Sigmoid colon (tissue), 4 donors: ENCODE data around the gene BHLHE23.

ENCODE experiments used
- CTCF ChIP-seq, 4 experiments: fragments of 450-650 bp in 3 of 4; fragments of 200-600 bp in 1 of 4; IDR thresholded peaks; one replicate each; pipeline ENCODE4 v1.5.1; 2016 to 2019; ENCODE audit warnings: antibody characterized with exemption in 4 of 4, mild to moderate bottlenecking in 3 of 4, moderate library complexity in 2 of 4
- EP300 ChIP-seq, 4 donors: sonication (generic); formaldehyde crosslinking; IDR thresholded peaks; one replicate each; pipeline ENCODE4 v1.6.1; 2017; ENCODE audit warnings: antibody characterized with exemption in 4 of 4
- POLR2A ChIP-seq, 2 donors: fragments of 450-650 bp; IDR thresholded peaks; one replicate each; pipeline ENCODE4 v1.6.1; 2016; ENCODE audit warnings: antibody characterized with exemption in 2 of 2, mild to moderate bottlenecking in 2 of 2, moderate library complexity in 2 of 2
- POLR2AphosphoS5 ChIP-seq, 4 donors: sonication (generic); formaldehyde crosslinking; IDR thresholded peaks; one replicate each; pipeline ENCODE4 v1.6.1; 2017; ENCODE audit warnings: antibody characterized with exemption in 4 of 4

GRCh38 chr20:63015662-63016361 is 9.0 kb upstream of the BHLHE23 start:
- TF ChIP-seq POLR2A (IDR thresholded peaks at IDR 0.05) (no peak), CTCF (IDR thresholded peaks at IDR 0.05) (no peak), POLR2AphosphoS5 (IDR thresholded peaks at IDR 0.05) (no peak), EP300 (IDR thresholded peaks at IDR 0.05) (no peak)
